ENCODE measurements around the gene RASSF5.

DNA sequence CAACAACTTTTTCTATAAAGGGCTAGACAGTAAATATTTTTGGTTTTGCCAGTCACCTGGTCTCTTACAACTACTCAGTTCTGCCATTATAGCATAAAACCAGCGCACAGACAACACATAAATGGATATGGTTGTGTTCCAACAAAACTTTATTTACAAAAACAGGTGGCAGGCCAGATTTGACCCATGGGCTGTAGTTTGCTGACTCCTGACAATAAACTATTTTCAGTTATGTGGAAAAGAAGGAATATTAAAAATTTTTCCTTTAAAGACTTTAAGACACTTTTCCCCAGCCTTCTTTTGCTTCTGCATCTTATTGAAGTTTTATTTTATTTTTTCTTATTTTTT lies 89.0 kb downstream of the RASSF5 start:
- TF ChIP-seq, protein P1, sequence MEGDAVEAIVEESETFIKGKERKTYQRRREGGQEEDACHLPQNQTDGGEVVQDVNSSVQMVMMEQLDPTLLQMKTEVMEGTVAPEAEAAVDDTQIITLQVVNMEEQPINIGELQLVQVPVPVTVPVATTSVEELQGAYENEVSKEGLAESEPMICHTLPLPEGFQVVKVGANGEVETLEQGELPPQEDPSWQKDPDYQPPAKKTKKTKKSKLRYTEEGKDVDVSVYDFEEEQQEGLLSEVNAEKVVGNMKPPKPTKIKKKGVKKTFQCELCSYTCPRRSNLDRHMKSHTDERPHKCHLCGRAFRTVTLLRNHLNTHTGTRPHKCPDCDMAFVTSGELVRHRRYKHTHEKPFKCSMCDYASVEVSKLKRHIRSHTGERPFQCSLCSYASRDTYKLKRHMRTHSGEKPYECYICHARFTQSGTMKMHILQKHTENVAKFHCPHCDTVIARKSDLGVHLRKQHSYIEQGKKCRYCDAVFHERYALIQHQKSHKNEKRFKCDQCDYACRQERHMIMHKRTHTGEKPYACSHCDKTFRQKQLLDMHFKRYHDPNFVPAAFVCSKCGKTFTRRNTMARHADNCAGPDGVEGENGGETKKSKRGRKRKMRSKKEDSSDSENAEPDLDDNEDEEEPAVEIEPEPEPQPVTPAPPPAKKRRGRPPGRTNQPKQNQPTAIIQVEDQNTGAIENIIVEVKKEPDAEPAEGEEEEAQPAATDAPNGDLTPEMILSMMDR (IDR thresholded peaks at IDR 0.05): no peak
- TF ChIP-seq POLR2A (IDR thresholded peaks at IDR 0.05): no peak

Data from Peyer's patch (tissue), 4 donors.